Esophagus muscularis mucosa (tissue), 3 donors: ENCODE measurements around the gene PGLYRP4.

ENCODE experiments used
- CTCF ChIP-seq, 3 experiments: fragments of 200-600 bp in 2 of 3; fragments of 450-650 bp in 1 of 3; sonication (generic) in 2 of 3; IDR thresholded peaks; one replicate each; pipeline ENCODE4 v1.5.1; 2017 to 2019; ENCODE audit warnings: antibody characterized with exemption in 3 of 3, mild to moderate bottlenecking in 2 of 3, moderate library complexity in 1 of 3
- EP300 ChIP-seq: sonication (generic); formaldehyde crosslinking; IDR thresholded peaks from one replicate; pipeline ENCODE4 v1.6.1; 2017; ENCODE audit warnings: antibody characterized with exemption

- no peak for TF ChIP-seq CTCF (IDR thresholded peaks at IDR 0.05)
- no peak for TF ChIP-seq EP300
Observed at GRCh38 chr1:153292185-153292584, 56.5 kb downstream of the PGLYRP4 start.
